ENCODE measurements around the gene SAFB2.

The SAFB2 gene

DNA sequence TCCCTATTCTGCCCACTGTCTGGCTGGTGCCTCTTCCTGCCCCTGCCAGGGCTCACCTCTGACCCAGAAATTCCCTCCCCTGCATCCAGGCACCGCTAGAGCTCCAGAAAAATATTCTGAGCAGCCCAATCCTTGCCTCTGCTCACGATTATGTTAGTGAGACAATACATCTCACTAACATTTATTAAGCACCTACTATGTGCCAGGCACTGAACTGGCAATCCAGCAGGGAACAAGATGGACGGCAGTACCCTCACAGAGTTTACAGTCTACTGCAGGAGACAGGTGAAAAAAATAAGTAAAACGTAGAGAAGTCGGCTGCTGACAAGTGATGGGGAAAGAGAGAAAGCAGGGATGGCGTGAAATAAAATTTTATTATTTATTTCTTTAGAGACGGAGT, 60.3 kb downstream of the SAFB2 start:
- H3K36me3 Mint-ChIP-seq = peaks cover 6% of the 10 kb centered on the region
- peaks cover 56% of the 10 kb centered on the region for H3K27me3 Mint-ChIP-seq
- peaks cover 12% of the 10 kb centered on the region for H3K9me3 Mint-ChIP-seq
- no peak for ATAC-seq
- H3K4me1 Mint-ChIP-seq = no peaks in the 10 kb centered on the region
- no peak overlapping the region for H3K27ac Mint-ChIP-seq
- no peak overlapping the region for H3K4me3 Mint-ChIP-seq

DNA sequence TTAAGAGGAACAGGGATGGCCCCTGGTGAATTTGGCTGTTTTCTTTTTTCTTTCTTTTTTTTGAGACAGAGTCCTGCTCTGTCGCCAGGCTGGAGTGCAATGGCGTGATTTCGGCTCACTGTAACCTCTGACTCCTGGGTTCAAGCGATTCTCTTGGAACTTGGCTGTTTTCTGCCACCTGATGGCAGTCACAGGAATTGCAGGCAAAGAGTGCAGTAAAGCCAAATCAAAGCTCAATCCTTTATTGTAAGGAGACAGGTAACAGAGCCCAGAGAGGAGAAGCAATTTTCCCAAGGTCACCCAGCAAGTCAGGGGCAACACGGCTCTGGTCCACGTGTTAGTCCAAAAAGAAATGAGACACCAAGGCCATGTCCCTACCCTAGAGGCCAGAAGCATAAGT, 61.0 kb downstream of the SAFB2 start:
- H3K9me3 Mint-ChIP-seq = peaks cover 12% of the 10 kb centered on the region
- no peak for ATAC-seq
- H3K27me3 Mint-ChIP-seq = peaks cover 64% of the 10 kb centered on the region
- H3K27ac Mint-ChIP-seq = no peak overlapping the region
- peaks cover 6% of the 10 kb centered on the region for H3K36me3 Mint-ChIP-seq
- H3K4me3 Mint-ChIP-seq = no peak overlapping the region
- no peaks in the 10 kb centered on the region for H3K4me1 Mint-ChIP-seq

DNA sequence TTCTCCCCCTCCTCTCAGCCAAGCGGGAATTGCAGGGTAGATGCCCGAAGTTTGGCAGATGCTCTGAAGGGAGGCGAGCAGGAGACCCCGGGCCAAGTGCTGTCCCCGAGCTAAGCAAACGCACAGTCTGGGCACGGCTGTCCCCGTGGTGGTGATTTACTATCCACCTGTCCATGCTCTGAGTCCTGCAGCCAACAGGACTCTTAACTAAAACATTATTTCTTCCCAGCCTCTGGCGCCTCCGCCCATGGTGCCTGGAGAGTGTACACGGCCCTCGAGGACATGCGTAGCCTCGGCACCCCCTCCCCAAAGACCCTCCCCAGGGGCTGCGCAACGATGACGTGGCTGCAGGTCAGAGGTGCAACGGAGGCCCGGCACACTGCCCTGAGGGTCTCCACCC, 62.4 kb downstream of the SAFB2 start:
- Mint-ChIP-seq H3K27ac (no peak overlapping the region), H3K36me3 (peaks cover 6% of the 10 kb centered on the region), H3K9me3 (peaks cover 10% of the 10 kb centered on the region), H3K27me3 (peaks cover 67% of the 10 kb centered on the region), H3K4me1 (no peaks in the 10 kb centered on the region), H3K4me3 (no peak overlapping the region)
- ATAC-seq = no peak

DNA sequence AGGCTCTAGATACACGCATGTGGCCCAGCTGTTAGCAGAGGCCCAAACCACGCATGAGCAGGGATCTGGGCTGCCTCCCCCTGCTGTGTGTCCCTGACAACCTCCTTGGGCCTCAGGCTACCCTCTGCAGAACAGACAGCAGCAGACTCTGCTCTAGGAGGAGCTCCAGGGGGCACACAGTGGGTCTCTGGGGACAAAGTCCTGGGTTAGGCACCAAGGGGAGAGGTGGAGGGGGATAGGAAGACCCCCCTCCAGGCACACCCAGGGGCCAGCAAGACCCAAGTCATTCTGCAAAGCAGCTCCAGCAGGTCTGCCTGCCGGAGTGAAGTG, 62.8 kb downstream of the SAFB2 start:
- Mint-ChIP-seq H3K27ac (no peak overlapping the region), H3K27me3 (peaks cover 67% of the 10 kb centered on the region), H3K4me1 (no peaks in the 10 kb centered on the region), H3K36me3 (peaks cover 6% of the 10 kb centered on the region), H3K4me3 (no peak overlapping the region), H3K9me3 (peaks cover 9% of the 10 kb centered on the region)
- no peak for ATAC-seq

DNA sequence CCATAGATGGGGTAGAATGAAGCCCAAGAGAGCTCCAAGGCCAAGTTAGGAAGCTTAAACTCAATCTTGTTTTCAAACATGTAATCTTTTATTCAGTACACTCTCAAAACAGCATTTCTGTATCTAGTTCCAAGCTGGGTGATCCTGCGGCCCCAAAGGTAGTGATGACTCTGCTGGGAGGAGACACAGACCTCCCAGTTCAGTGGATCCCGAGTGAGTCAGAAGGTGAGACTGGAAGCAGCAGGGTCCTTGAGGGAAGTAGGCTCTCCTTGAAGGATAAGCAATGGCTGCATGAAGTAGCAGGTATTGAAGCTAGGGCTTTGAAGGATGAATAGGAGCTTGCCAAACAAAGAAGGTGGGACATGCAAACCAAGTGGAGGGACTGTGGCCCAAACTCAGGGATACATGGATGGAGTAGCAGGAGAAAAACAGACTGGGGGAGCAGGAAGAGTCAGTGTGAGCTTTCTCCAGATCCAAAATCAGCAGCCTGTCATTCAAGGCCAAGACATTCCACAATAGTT, 64.4 kb downstream of the SAFB2 start:
- no peak overlapping the region for H3K4me3 Mint-ChIP-seq
- no peak for ATAC-seq
- H3K36me3 Mint-ChIP-seq = peaks cover 6% of the 10 kb centered on the region
- peaks cover 63% of the 10 kb centered on the region for H3K27me3 Mint-ChIP-seq
- no peaks in the 10 kb centered on the region for H3K4me1 Mint-ChIP-seq
- peaks cover 9% of the 10 kb centered on the region for H3K9me3 Mint-ChIP-seq
- H3K27ac Mint-ChIP-seq = no peak overlapping the region

DNA sequence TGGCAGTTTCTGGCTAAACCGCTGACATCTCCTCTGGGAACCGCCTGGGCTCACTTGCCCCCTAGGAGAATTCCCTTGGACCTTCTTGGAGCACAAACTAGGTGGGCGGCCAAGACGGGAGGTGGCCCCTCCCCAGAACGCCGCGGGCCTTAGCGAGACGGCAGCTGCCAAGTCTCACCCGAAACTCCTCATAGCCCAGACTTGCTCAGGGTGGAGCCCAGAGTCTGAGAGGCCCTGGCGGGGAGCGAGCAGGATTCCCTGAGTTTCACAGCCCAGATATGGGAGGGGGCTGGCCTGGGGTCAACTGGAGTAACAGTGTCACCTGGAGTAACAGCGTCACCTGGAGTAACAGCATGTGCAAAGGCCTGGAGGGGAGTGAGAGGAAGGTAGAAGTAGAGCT, 64.9 kb downstream of the SAFB2 start:
- peaks cover 9% of the 10 kb centered on the region for H3K9me3 Mint-ChIP-seq
- no peak for ATAC-seq
- peaks cover 58% of the 10 kb centered on the region for H3K27me3 Mint-ChIP-seq
- H3K36me3 Mint-ChIP-seq = peaks cover 6% of the 10 kb centered on the region
- H3K27ac Mint-ChIP-seq = no peak overlapping the region
- H3K4me1 Mint-ChIP-seq = no peaks in the 10 kb centered on the region
- no peak overlapping the region for H3K4me3 Mint-ChIP-seq

DNA sequence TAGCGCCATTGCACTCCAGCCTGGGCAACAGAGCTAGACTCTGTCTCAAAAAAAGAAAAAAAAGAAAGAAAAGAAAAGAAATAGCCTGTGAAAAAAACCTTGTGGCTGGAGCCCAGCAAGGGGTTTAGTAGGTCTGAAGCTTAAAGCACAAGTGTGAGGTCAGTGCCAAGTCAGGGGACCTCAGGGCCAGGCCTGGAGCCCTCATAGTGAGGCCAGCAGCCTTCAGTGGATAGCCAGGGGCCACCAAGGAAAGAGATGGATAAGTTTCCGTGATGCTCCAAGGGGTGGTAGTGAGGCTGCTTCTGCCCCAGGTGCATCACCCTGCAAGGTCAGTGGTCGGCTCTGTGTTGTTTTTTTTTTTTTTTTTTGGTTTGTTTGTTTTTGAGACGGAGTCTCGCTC, 67.7 kb downstream of the SAFB2 start:
- peaks cover 6% of the 10 kb centered on the region for H3K9me3 Mint-ChIP-seq
- peaks cover 50% of the 10 kb centered on the region for H3K27me3 Mint-ChIP-seq
- no peak overlapping the region for H3K27ac Mint-ChIP-seq
- no peak overlapping the region for H3K4me3 Mint-ChIP-seq
- H3K36me3 Mint-ChIP-seq = no peaks in the 10 kb centered on the region
- H3K4me1 Mint-ChIP-seq = no peaks in the 10 kb centered on the region
- no peak for ATAC-seq

DNA sequence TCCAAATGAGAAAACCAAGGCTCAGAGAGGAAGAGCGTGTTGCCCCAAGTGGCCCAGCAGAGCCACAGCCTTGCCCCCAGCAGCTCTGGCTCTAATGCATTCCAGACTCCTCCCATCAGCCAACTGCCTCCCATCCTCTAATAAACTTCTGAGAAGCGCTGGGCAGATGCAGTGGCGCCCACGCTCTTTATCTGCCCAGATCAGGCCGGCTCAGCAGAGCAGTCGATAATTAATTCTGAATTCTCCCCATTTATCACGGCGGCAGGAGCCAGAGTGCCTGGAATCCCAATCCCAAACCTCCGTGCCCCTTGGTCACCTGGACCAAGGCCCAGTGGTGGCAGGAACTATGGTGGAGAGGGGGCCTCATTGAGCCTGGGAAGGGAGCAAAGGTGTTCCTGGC, 68.7 kb downstream of the SAFB2 start:
- Mint-ChIP-seq H3K27me3 (peaks cover 53% of the 10 kb centered on the region), H3K36me3 (no peaks in the 10 kb centered on the region), H3K27ac (no peak overlapping the region), H3K9me3 (peaks cover 6% of the 10 kb centered on the region), H3K4me1 (no peaks in the 10 kb centered on the region), H3K4me3 (no peak overlapping the region)
- no peak for ATAC-seq

DNA sequence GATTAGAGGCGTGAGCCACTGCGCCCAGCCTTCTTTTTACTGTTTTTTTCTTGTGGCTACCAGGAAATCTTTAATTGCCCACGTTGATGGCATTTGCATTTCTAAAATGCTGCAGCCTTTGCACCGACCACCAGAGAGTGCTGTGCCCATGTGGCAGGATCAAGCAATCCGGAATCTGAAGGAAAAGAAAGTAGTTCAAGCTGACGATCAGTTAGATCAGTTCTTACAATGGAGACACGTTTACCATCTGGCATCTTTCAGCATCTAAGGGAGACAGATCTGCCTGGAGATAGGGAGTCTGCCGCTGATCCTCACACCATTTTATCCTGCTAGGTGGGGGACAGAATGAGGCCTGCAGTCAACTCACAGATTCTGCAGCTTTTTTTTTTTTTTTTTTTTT, 74.7 kb downstream of the SAFB2 start:
- H3K27me3 Mint-ChIP-seq = peaks cover 43% of the 10 kb centered on the region
- H3K36me3 Mint-ChIP-seq = no peaks in the 10 kb centered on the region
- H3K4me3 Mint-ChIP-seq = no peak overlapping the region
- no peaks in the 10 kb centered on the region for H3K9me3 Mint-ChIP-seq
- H3K4me1 Mint-ChIP-seq = no peaks in the 10 kb centered on the region
- no peak for ATAC-seq
- H3K27ac Mint-ChIP-seq = no peak overlapping the region

DNA sequence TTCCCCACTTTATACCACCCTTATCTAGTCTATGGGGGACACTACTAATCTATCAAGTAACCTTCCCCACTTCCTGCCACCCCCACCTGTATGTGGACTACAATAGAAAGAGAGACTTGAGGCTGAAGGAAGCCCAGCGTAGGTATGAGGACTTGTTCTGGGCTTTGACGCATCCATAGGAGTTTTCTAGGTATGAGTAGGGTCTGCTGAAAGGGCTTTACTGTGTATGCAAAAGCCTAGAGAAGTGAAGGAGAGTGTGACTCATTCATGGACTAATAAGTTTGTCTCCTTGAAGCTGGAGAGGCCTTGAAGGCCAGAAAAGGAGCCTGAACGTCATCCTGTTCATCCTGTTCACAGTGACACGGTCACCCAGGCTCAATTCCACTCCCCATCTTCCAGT, 76.6 kb downstream of the SAFB2 start:
- Mint-ChIP-seq H3K4me3 (no peak overlapping the region), H3K4me1 (no peaks in the 10 kb centered on the region), H3K9me3 (no peaks in the 10 kb centered on the region), H3K27ac (no peak overlapping the region), H3K36me3 (no peaks in the 10 kb centered on the region), H3K27me3 (peaks cover 34% of the 10 kb centered on the region)
- ATAC-seq = no peak

DNA sequence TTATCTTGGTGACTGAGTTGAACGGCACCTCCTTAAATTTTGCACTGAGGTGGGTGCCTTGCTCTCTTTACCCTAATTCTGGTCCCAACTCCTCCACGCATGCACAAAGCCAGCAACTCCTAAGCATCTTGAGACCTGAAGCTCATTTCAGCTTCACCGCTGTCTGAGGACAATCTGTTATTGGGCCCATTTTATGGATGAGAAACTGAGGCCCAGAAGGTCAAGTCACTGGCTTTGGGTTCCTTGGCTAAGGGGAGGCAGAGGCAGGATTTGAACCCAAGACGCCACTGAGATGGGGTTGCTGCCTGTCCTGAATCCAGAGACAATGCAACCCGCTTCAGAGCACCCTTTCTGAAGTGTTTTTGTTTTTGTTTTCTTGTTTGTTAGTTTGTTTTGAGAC, 77.5 kb downstream of the SAFB2 start:
- Mint-ChIP-seq H3K9me3 (no peaks in the 10 kb centered on the region), H3K4me3 (no peak overlapping the region), H3K36me3 (no peaks in the 10 kb centered on the region), H3K27ac (no peak overlapping the region), H3K27me3 (peaks cover 25% of the 10 kb centered on the region), H3K4me1 (no peaks in the 10 kb centered on the region)
- ATAC-seq = no peak

DNA sequence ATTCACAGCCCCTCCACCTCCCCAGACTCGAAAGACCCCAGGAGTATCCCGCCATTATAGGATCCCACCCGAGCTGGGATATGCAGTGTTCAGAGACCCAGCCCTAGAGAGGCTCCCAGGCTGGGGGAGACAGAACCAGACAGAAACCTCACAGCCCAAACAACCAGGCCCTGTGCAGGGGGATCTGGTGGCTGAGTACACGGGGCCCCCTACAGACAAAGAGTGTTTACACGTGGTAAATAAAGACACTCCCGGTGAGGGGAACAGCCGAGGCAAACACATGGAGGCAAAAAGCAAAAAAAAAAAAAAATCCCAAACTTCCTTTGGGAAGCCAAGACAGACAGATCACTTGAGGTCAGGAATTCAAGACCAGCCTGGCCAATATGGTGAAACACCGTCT, 79.9 kb downstream of the SAFB2 start:
- no peaks in the 10 kb centered on the region for H3K4me1 Mint-ChIP-seq
- H3K27ac Mint-ChIP-seq = no peak overlapping the region
- H3K9me3 Mint-ChIP-seq = no peaks in the 10 kb centered on the region
- H3K36me3 Mint-ChIP-seq = no peaks in the 10 kb centered on the region
- ATAC-seq = no peak
- peaks cover 34% of the 10 kb centered on the region for H3K27me3 Mint-ChIP-seq
- no peak overlapping the region for H3K4me3 Mint-ChIP-seq

DNA sequence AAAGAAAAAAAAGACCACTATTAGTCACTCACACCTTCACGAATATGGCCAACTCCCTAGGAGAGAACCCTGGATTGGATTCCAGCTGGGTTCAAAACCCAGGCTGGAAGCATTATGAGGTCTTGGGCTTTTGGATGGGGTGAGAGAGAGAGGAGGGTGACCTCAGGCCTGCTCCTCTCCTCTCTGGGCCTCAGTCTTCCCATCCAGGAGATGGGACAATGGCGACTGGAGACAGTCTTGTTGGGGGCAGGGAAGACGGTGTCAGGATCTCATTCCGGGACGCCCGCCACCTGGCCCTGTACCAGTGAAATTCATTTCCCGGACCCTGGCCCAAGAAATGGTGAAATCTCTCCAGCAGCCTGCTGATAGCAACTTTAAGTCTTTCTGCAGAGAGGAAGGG, 81.1 kb downstream of the SAFB2 start:
- H3K27me3 Mint-ChIP-seq = peaks cover 36% of the 10 kb centered on the region
- ATAC-seq = no peak
- no peaks in the 10 kb centered on the region for H3K9me3 Mint-ChIP-seq
- H3K36me3 Mint-ChIP-seq = no peaks in the 10 kb centered on the region
- no peak overlapping the region for H3K4me3 Mint-ChIP-seq
- H3K4me1 Mint-ChIP-seq = no peaks in the 10 kb centered on the region
- H3K27ac Mint-ChIP-seq = no peak overlapping the region

DNA sequence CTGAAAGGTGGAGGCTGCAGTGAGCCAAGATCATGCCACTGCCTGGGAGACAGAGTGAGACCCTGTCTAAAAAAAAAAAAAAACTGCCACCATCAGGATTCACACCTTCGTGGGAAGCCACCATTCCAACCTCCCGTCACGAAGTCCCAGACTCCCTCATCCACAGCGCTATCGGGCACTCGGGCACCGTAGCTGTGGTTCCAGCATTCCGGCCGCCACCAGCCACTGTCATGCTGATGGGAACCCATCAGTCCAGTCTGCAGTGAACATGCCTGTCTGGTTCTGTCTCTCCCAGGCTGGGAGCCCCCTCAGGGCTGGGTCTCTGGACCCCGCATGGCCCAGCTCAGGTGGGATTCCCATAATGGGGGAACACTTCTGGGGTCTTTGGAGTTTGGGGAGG, 82.4 kb downstream of the SAFB2 start:
- Mint-ChIP-seq H3K4me3 (no peak overlapping the region), H3K27ac (no peak overlapping the region), H3K4me1 (no peaks in the 10 kb centered on the region), H3K27me3 (peaks cover 33% of the 10 kb centered on the region), H3K36me3 (peaks cover 8% of the 10 kb centered on the region), H3K9me3 (peaks cover 5% of the 10 kb centered on the region)
- ATAC-seq = no peak

DNA sequence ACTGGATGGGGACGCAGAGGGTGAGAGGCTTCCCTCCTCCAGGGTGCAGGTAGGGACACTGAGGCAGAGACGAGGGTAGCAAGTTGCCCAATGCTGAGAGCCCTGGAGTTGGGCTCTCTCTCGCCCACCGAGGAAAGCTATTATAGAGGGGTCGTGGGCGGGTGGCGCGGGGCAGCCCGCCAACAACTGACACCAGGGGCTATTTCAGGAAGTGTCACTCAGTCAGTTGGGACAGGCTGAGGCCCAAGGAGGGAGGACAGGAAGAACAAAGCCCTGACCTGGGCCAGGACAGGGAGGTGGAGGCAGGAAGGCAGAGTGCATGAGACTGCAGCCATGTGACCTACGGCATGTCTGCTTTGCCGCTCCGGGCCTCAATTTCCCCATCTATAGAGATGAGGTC, 84.7 kb downstream of the SAFB2 start:
- peaks cover 33% of the 10 kb centered on the region for H3K27me3 Mint-ChIP-seq
- H3K4me3 Mint-ChIP-seq = no peak overlapping the region
- peaks cover 13% of the 10 kb centered on the region for H3K9me3 Mint-ChIP-seq
- H3K27ac Mint-ChIP-seq = no peak overlapping the region
- peaks cover 14% of the 10 kb centered on the region for H3K36me3 Mint-ChIP-seq
- ATAC-seq = no peak
- no peaks in the 10 kb centered on the region for H3K4me1 Mint-ChIP-seq
